ENCODE results near the gene METRN. TPM values are rescaled to one million over a fixed set of nuclear protein-coding genes. Genes with fewer than 3 reads are reported as not detected.
"Not testable (repeated sequence)": the region's sequence is repeated elsewhere in the genome, so short reads cannot be mapped to it uniquely, and the experiment has no call there.

The METRN gene
- total RNA-seq, 2 experiments from 2014 or later = 35.3 to 37.7 TPM

- ChIA-PET POLR2A (interaction anchor here (0.8 to 1.2 kb wide), 2 partner anchors 15 to 52 kb away, joined by 3 read pairs; no protein-coding TSS in a partner anchor), CTCF (interaction anchor here (0.9 to 1.7 kb wide), 4 partner anchors 11 to 29 kb away, joined by 3 to 4 read pairs (median 3); no protein-coding TSS in a partner anchor)
Observed at GRCh38 chr16:684071-684794, 30.7 kb upstream of the METRN start, which contains the start of gene JMJD8. JMJD8 (minus strand) TSS chr16:684334; CDS start chr16:684319, 15 bp downstream.

DNA sequence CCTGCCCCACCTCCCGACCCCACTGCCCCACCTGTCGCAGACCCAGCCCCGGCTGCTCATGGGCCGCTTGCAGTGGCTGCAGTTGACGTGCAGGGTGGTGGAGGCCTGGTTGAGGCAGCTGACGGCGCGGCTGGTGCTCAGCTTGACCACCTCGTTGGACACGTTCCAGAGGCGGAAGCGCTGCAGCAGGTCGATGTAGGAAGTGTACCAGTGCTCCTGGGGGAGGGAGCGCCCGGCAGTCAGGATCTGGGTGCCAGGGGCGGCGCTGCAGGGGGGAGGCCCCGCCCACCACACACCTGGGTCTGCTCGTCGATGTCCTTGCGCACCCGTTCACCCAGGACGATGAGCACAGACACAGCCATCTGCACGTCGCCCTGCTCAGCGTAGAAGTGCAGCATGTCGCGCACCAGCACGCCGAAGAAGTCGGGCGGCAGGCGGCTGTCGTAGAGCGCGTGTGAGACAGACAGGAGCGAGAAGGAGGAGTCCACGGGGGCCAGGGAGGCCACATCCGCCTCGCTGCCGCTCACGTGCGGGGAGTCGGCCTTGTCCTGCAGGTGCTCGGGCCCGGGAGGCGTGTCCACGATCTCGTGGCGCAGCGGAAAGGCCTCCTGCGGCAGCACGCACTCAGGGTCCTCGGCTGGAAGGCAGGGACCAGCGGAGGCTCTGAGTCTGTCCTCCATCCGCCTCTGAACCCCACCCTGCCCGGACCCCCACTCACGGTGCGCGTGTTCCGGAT lies 29.8 kb upstream of the METRN start:
- POLR2A ChIA-PET = interaction anchor here (0.8 to 1.2 kb wide), 2 partner anchors 16 to 51 kb away, joined by 3 read pairs; no protein-coding TSS in a partner anchor

GRCh38 chr16:685967-686366 lies 29.0 kb upstream of the METRN start:
- CTCF ChIA-PET = no interaction called here
- POLR2A ChIA-PET = no interaction called here

More for the DNA sequence above, 29.8 kb upstream of the METRN start:
- CTCF ChIA-PET = interaction anchor here (1.1 kb wide), 1 partner anchor 28 kb away, joined by 3 read pairs; no protein-coding TSS in a partner anchor

- POLR2A ChIA-PET = no interaction called here
- CTCF ChIA-PET = no interaction called here
Observed at GRCh38 chr16:686459-687260, 28.3 kb upstream of the METRN start.

- ChIA-PET CTCF (no interaction called here), POLR2A (no interaction called here)
Observed at GRCh38 chr16:687499-687898, 27.4 kb upstream of the METRN start.

DNA sequence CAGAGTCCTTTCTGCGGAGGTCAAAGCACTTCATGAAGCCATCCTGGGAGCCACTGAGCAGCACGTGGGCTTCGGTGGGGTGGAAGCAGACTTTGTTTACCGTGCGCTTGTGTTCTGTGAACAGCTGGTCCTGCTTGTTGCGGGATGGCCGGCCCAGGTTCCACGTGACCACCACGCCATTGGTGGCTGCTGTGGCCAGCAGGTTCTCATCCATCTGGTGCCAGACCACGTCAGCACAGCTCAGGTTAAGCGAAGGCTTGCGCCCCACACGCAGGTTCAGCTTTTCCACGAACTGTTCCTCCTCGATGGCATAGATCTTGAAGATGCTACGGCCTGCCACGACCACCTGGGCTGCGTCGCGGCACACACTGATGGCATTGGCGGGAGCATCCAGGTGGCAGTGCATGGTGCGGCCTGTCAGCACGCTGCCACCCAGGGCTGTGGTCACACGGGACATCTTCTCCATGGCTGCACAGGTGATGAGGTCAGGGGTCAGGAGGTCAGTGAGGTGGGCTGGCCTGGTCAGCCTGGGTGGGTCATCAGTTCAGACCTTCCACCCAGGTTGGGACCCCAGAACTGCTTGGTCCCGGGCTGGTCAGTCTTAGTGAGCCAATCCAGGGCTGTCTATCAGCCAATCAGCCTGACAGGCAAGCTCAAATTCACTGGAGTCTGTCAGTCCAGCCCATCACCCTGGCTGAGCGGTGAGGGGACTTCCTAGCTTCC lies 25.6 kb upstream of the METRN start:
- ChIA-PET CTCF (interaction anchor here (0.6 to 2.0 kb wide), 4 partner anchors 8 to 35 kb away, joined by 3 to 9 read pairs (median 4); partner anchors contain the start of gene ANTKMT), POLR2A (interaction anchor here (0.8 to 0.9 kb wide), 2 partner anchors 9 to 109 kb away, joined by 3 to 4 read pairs; partner anchors contain the start of gene STUB1)

DNA sequence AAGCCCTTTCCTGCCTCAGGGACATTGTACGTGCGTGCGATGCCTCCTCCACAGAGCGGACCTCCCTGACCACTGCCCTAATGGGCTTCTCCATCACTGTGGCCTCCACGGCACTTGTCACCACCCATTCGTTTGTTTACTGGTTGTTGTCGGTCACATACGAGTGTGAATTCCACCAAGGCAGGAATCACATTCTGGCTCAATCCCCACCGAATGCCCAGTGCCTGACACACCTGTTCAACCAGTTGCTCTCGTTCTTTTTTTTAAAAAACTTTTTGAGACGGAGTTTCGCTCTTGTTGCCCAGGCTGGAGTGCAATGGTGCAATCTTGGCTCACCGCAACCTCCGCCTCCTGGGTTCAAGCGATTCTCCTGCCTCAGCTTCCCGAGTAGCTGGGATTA lies 23.7 kb upstream of the METRN start:
- CTCF ChIA-PET, POLR2A ChIA-PET: not testable (repeated sequence)

- CTCF ChIA-PET = interaction anchor here (0.6 kb wide), 1 partner anchor 298 kb away, joined by 3 read pairs; no protein-coding TSS in a partner anchor
- POLR2A ChIA-PET = no interaction called here
Observed at GRCh38 chr16:692356-693108, 22.4 kb upstream of the METRN start.

DNA sequence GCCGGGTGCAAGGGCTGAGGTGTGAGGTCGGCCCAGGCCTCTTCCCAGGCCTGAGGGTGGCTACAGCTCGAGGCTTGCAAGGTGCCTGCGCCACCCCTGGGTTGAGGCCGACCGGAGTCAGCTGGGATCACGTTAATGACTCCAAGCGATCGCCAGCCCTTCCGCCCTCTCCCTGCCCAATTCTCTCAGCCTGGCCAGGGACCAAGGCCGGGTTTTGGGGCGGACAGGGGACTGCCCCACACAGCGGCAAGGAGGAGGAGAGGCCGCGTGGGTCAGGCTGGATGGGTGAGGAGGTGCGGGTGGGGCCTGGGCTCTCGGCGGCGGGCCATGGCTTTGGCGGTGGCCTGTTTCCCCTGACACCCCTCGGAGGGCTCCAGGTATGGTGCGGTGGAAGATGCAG lies 21.6 kb upstream of the METRN start:
- ChIA-PET CTCF (interaction anchor here (0.6 kb wide), 1 partner anchor 298 kb away, joined by 3 read pairs; no protein-coding TSS in a partner anchor), POLR2A (no interaction called here)

GRCh38 chr16:693766-694165 lies 21.2 kb upstream of the METRN start:
- CTCF ChIA-PET = no interaction called here

GRCh38 chr16:694187-694862 lies 20.6 kb upstream of the METRN start:
- POLR2A ChIA-PET = interaction anchor here (0.5 kb wide), 1 partner anchor 257 kb away, joined by 7 read pairs; no protein-coding TSS in a partner anchor
- CTCF ChIA-PET = interaction anchor here (1.3 to 2.0 kb wide), 4 partner anchors 13 to 91 kb away, joined by 5 to 10 read pairs (median 7); partner anchors contain the start of gene ANTKMT

More at GRCh38 chr16:693766-694165, 21.2 kb upstream of the METRN start:
- POLR2A ChIA-PET = no interaction called here

DNA sequence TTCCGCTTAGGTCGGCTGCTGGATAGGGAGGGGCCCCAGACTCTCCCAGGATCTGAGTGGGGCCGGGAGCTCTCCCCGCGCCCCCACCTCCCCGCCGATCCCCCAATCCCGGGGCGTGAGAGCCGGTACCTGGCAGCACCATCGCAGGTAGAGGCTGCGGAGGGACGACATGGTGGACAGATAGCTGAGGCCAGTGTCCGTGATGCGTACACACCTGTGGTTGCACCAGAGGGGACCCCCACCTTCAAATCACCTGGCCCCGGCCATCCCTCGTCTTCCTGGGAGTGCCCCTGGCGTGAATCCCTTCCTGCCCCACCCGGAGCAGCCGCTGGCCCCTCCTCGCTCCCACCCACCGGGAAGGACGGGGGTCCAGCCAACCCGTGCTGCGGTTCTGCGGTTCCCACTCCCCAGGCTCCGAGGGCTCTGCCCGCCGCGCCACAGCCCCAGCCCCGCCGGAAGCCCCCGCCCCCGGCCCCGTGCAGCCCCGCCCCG lies 20.0 kb upstream of the METRN start:
- CTCF ChIA-PET = interaction anchor here (0.7 to 2.0 kb wide), 9 partner anchors 11 to 91 kb away, joined by 3 to 10 read pairs (median 5); partner anchors contain the start of genes ANTKMT, JMJD8 and METRN
- POLR2A ChIA-PET = interaction anchor here (0.5 to 1.0 kb wide), 4 partner anchors 26 to 258 kb away, joined by 3 to 7 read pairs (median 3); partner anchors contain the start of genes ANTKMT, CHTF18 and RPUSD1

DNA sequence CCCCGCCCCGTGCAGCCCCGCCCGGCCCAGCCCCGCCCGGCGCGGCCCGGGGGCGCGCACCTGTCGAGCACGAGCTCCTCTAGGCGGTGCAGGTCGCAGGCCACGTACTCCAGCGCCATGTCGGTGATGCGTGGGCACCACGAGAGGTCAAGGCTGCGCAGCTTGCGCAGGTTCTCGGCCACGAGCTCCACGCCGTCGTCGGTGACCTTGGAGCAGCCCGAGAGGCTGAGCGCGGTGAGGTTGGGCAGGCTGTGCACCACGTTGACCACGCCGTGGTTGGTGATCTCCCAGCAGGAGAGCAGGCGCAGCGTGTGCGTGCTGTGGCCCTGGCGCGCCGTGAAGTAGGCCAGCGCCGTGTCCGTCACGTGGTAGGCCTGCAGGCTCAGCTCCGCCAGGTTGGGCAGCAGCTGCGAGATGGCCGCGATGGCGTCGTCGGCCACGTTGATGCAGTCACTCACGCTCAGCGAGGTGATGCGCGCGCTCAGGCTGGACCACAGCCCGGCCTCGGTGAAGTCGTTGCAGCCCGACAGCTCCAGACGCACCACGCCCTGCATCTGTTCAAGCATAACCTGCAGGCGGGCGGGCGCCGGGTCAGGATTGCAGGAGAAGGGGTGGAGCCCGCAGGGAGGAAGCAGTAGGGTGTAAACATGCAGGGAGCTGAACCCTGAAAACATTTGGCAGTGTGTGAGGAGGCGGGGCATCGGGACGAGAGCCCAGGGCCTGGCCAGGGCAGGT lies 19.4 kb upstream of the METRN start:
- POLR2A ChIA-PET = interaction anchor here (0.5 to 1.0 kb wide), 5 partner anchors 26 to 93 kb away, joined by 3 read pairs; partner anchors contain the start of genes ANTKMT, CHTF18 and RPUSD1
- CTCF ChIA-PET = interaction anchor here (0.7 to 2.0 kb wide), 10 partner anchors 12 to 90 kb away, joined by 3 to 10 read pairs (median 5); partner anchors contain the start of genes ANTKMT, JMJD8 and METRN

GRCh38 chr16:698911-699671 lies 15.8 kb upstream of the METRN start:
- CTCF ChIA-PET = interaction anchor here (0.7 to 0.8 kb wide), 4 partner anchors 8 to 271 kb away, joined by 3 to 5 read pairs (median 4); no protein-coding TSS in a partner anchor
- POLR2A ChIA-PET = interaction anchor here (0.6 kb wide), 1 partner anchor 206 kb away, joined by 5 read pairs; no protein-coding TSS in a partner anchor
